ENCODE results near the gene TAF1C.

The TAF1C gene

DNA sequence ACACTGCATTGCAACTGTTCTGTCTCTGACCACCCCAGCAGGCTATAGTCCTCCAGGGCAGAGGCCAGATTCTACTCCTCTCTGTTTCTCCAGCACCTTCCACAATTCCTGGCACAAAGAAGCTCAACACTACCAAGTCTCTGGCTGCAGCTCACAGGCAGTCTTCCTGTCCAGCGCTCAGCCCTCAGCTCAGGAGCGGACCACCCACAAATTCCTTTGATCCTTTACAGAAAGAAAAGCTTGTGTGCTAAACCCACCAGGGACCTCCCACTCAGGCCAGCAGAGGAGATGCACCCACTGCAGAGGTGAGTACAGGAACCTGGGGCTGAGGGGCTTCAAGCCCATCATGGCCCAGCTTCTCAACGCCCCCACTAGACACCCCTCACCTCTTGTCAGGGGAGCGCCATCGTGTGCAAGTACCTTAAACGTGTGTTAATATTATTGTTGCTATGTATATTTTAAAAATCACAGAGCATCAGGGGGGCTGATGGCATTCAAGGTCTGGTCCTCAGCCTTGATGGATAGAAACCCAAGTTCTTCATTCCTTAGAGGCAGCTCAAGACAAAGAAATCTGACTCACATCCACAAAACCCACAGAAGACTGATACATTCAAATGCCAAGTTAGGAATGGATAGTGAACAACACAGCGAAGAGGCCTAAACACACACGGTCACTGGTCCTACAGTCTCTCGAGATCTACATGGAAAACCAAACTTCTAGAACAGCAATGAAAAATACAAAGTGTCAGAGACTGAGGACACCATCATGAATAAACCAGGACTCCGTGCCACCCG is 50.3 kb downstream of the TAF1C start:
- H3K4me3 ChIP-seq (ENCODE audit: low read depth, low read length), result no peak overlapping the region

GRCh38 chr16:84132527-84133285 is 54.2 kb downstream of the TAF1C start:
- no peak overlapping the region for H3K4me3 ChIP-seq (ENCODE audit: low read depth, low read length)

- no peak overlapping the region for H3K4me3 ChIP-seq (ENCODE audit: low read depth, low read length)
Observed at GRCh38 chr16:84131117-84131516, 55.7 kb downstream of the TAF1C start.

Measured in iPS-11a (cell line).